Loucy (cell line): ENCODE results near the gene POMT1.

Source experiments
- EZH2phosphoT487 ChIP-seq: fragments of 200-600 bp; IDR thresholded peaks from 2 replicates; pipeline ENCODE4 v1.6.1; 2018; ENCODE audit warnings: antibody characterized with exemption, mild to moderate bottlenecking, moderate library complexity, borderline replicate concordance
- TF ChIP-seq, protein P1 (sequence below): fragments of 200-600 bp; sonication (generic); conservative IDR thresholded peaks from 2 replicates; pipeline ENCODE4 v1.5.1; 2014; ENCODE audit warnings: mild to moderate bottlenecking, antibody characterized with exemption, low read length

DNA sequence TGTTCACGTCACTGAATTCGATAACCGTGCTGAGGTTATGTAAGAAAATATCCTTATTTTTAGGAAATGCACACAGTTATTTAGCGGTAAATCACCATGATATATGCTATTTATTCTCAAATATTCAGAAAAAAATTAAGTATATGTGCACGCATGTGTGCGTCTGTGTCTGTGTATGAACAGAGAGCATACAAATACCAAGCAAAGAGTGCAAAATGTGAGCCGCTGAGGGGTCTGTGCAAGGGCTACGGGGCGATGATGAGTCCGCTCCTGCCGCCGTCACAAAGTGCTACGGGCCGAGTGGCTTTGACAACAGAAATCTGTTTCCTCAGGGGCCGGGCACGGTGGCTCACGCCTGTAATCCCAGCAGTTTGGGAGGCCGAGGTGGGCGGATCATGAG, 35.2 kb downstream of the POMT1 start:
- TF ChIP-seq, protein P1, sequence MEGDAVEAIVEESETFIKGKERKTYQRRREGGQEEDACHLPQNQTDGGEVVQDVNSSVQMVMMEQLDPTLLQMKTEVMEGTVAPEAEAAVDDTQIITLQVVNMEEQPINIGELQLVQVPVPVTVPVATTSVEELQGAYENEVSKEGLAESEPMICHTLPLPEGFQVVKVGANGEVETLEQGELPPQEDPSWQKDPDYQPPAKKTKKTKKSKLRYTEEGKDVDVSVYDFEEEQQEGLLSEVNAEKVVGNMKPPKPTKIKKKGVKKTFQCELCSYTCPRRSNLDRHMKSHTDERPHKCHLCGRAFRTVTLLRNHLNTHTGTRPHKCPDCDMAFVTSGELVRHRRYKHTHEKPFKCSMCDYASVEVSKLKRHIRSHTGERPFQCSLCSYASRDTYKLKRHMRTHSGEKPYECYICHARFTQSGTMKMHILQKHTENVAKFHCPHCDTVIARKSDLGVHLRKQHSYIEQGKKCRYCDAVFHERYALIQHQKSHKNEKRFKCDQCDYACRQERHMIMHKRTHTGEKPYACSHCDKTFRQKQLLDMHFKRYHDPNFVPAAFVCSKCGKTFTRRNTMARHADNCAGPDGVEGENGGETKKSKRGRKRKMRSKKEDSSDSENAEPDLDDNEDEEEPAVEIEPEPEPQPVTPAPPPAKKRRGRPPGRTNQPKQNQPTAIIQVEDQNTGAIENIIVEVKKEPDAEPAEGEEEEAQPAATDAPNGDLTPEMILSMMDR, result no peak
- TF ChIP-seq EZH2phosphoT487, result no peak
